Stimulated activated CD4-positive, alpha-beta T cell treated with anti-CD3 and anti-CD28 coated beads, Interleukin-2, amount 100 ng/mL, for 24 hours (primary cell): ENCODE measurements around the gene B9D1.

ENCODE experiments used
- DNase-seq, 2 donors: peaks; one replicate each; pipeline ENCODE4 v3.0.0-alpha.2; 2020

B9D1 gene

GRCh38 chr17:19336938-19337711, 25.4 kb downstream of the B9D1 start:
- no peak for DNase-seq

GRCh38 chr17:19335951-19336631, 26.4 kb downstream of the B9D1 start:
- DNase-seq, result no peak

- no peak for DNase-seq
Measured at GRCh38 chr17:19334331-19334730, 28.2 kb downstream of the B9D1 start.

- DNase-seq, result no peak
Measured at GRCh38 chr17:19333736-19334290, 28.7 kb downstream of the B9D1 start.

- no peak for DNase-seq
Measured at GRCh38 chr17:19333132-19333440, 29.4 kb downstream of the B9D1 start.

GRCh38 chr17:19332371-19333131, 30.0 kb downstream of the B9D1 start:
- peak in 1 of 2 donors; percentile 15 for DNase-seq

GRCh38 chr17:19331543-19332245, 30.8 kb downstream of the B9D1 start:
- DNase-seq, result no peak

GRCh38 chr17:19331134-19331533, 31.4 kb downstream of the B9D1 start:
- DNase-seq, result no peak

GRCh38 chr17:19330271-19330670, 32.3 kb downstream of the B9D1 start:
- no peak for DNase-seq

GRCh38 chr17:19329839-19330238, 32.7 kb downstream of the B9D1 start:
- no peak for DNase-seq

GRCh38 chr17:19329136-19329535, 33.4 kb downstream of the B9D1 start:
- DNase-seq, result no peak

GRCh38 chr17:19328441-19329061, 34.0 kb downstream of the B9D1 start:
- DNase-seq, result no peak

GRCh38 chr17:19327031-19327783, 35.3 kb downstream of the B9D1 start:
- DNase-seq, result no peak

- no peak for DNase-seq
Measured at GRCh38 chr17:19325542-19325941, 37.0 kb downstream of the B9D1 start.

GRCh38 chr17:19322861-19323260, 39.7 kb downstream of the B9D1 start:
- no peak for DNase-seq

GRCh38 chr17:19322129-19322505, 40.4 kb downstream of the B9D1 start:
- DNase-seq, result no peak

- no peak for DNase-seq
Measured at GRCh38 chr17:19321481-19322128, 40.9 kb downstream of the B9D1 start.

GRCh38 chr17:19320876-19321275, 41.6 kb downstream of the B9D1 start:
- DNase-seq, result no peak

- no peak for DNase-seq
Measured at GRCh38 chr17:19319771-19320505, 42.6 kb downstream of the B9D1 start.

- DNase-seq, result no peak
Measured at GRCh38 chr17:19318611-19319010, 43.9 kb downstream of the B9D1 start.
